Activated CD4-positive, alpha-beta memory T cell treated with anti-CD3 and anti-CD28 coated beads for 36 hours (primary cell): ENCODE measurements around the gene KBTBD8. TPM values are rescaled to one million over a fixed set of nuclear protein-coding genes. Genes with fewer than 3 reads are reported as not detected.

ENCODE experiments used
- CTCF ChIA-PET: fragments of 350-600 bp; sonication (Branson Sonifier 250); formaldehyde crosslinking; loops from one replicate; lab custom pipeline; 2021; ENCODE audit warnings: antibody characterized with exemption, inconsistent platforms; lab: Charles Lee
- POLR2A ChIA-PET: fragments of 350-600 bp; sonication (Branson Sonifier 250); formaldehyde crosslinking; loops from one replicate; lab custom pipeline; 2021; ENCODE audit warnings: antibody characterized with exemption; lab: Charles Lee
- DNase-seq: peaks from one replicate; pipeline ENCODE4 v3.0.0-alpha.2; 2020
- H3K27ac Mint-ChIP-seq: one replicate; pipeline ENCODE4 v1.8.0; 2021; ENCODE audit warnings: mixed read lengths
- H3K27me3 Mint-ChIP-seq: one replicate; pipeline ENCODE4 v1.8.0; 2021; ENCODE audit warnings: mixed read lengths
- H3K36me3 Mint-ChIP-seq: one replicate; pipeline ENCODE4 v1.8.0; 2021; ENCODE audit warnings: mixed read lengths
- H3K4me1 Mint-ChIP-seq: one replicate; pipeline ENCODE4 v1.8.0; 2021; ENCODE audit warnings: low read depth, mixed read lengths
- H3K4me3 Mint-ChIP-seq: one replicate; pipeline ENCODE4 v1.8.0; 2021; ENCODE audit warnings: mild to moderate bottlenecking, mixed read lengths
- H3K9me3 Mint-ChIP-seq: one replicate; pipeline ENCODE4 v1.8.0; 2021; ENCODE audit warnings: mixed read lengths
- intact Hi-C: fragments of 100-400 bp; cut with micrococcal nuclease; formaldehyde crosslinking; loops from one replicate; pipeline ENCODE4 v1.15.1; 2023
- total RNA-seq, 2 experiments: library from RNA; stranded (reverse); gene quantifications; one replicate each; pipeline ENCODE4 v1.2.3, GENCODE V29; 2021

Gene KBTBD8
- total RNA-seq, 2 experiments from 2014 or later = 13.5 to 15.5 TPM

- intact Hi-C loops = no loop called here
- Mint-ChIP-seq H3K4me3 (no peak overlapping the region), H3K36me3 (no peaks in the 10 kb centered on the region), H3K4me1 (peaks cover 3% of the 10 kb centered on the region), H3K9me3 (no peaks in the 10 kb centered on the region), H3K27ac (no peak overlapping the region), H3K27me3 (no peaks in the 10 kb centered on the region)
- ChIA-PET CTCF (no interaction called here), POLR2A (no interaction called here)
- DNase-seq = no peak
These were observed 46.2 kb downstream of the KBTBD8 start for GRCh38 chr3:67044295-67044694.

- H3K4me1 Mint-ChIP-seq = peaks cover 3% of the 10 kb centered on the region
- POLR2A ChIA-PET = no interaction called here
- intact Hi-C loops = no loop called here
- no peak overlapping the region for H3K4me3 Mint-ChIP-seq
- H3K27me3 Mint-ChIP-seq = no peaks in the 10 kb centered on the region
- no peak for DNase-seq
- CTCF ChIA-PET = interaction anchor here (0.6 to 3.8 kb wide), 2 partner anchors 73 to 970 kb away, joined by 4 to 19 read pairs; no protein-coding TSS in a partner anchor
- H3K9me3 Mint-ChIP-seq = no peaks in the 10 kb centered on the region
- no peak overlapping the region for H3K27ac Mint-ChIP-seq
- no peaks in the 10 kb centered on the region for H3K36me3 Mint-ChIP-seq
These were observed 46.8 kb downstream of the KBTBD8 start for GRCh38 chr3:67044955-67045354.

- ChIA-PET CTCF (interaction anchor here (1.2 to 3.8 kb wide), 2 partner anchors 68 to 74 kb away, joined by 3 to 19 read pairs; no protein-coding TSS in a partner anchor), POLR2A (interaction anchor here (1.3 kb wide), 1 partner anchor 84 kb away, joined by 3 read pairs; no protein-coding TSS in a partner anchor)
- intact Hi-C loops = no loop called here
- Mint-ChIP-seq H3K27ac (no peak overlapping the region), H3K27me3 (no peaks in the 10 kb centered on the region), H3K36me3 (no peaks in the 10 kb centered on the region), H3K4me3 (no peak overlapping the region), H3K4me1 (peaks cover 3% of the 10 kb centered on the region), H3K9me3 (peaks cover 6% of the 10 kb centered on the region)
- DNase-seq = no peak
These were observed 47.8 kb downstream of the KBTBD8 start for GRCh38 chr3:67045711-67046465.

- Mint-ChIP-seq H3K27me3 (no peaks in the 10 kb centered on the region), H3K9me3 (peaks cover 6% of the 10 kb centered on the region), H3K4me1 (peaks cover 3% of the 10 kb centered on the region), H3K36me3 (no peaks in the 10 kb centered on the region), H3K4me3 (no peak overlapping the region), H3K27ac (no peak overlapping the region)
- POLR2A ChIA-PET = no interaction called here
- CTCF ChIA-PET = interaction anchor here (1.2 to 3.8 kb wide), 2 partner anchors 67 to 75 kb away, joined by 3 to 19 read pairs; no protein-coding TSS in a partner anchor
- no peak for DNase-seq
- intact Hi-C loops = no loop called here
These were observed 48.9 kb downstream of the KBTBD8 start for GRCh38 chr3:67047051-67047450.

GRCh38 chr3:67048067-67048714, 50.1 kb downstream of the KBTBD8 start:
- ChIA-PET CTCF (interaction anchor here (0.6 to 3.8 kb wide), 2 partner anchors 64 to 76 kb away, joined by 3 to 19 read pairs; no protein-coding TSS in a partner anchor), POLR2A (no interaction called here)
- Mint-ChIP-seq H3K36me3 (no peaks in the 10 kb centered on the region), H3K27ac (no peak overlapping the region), H3K27me3 (no peaks in the 10 kb centered on the region), H3K4me3 (no peak overlapping the region), H3K4me1 (peaks cover 3% of the 10 kb centered on the region), H3K9me3 (peaks cover 6% of the 10 kb centered on the region)
- intact Hi-C loops = no loop called here
- no peak for DNase-seq

- intact Hi-C loops = no loop called here
- H3K4me1 Mint-ChIP-seq = peaks cover 3% of the 10 kb centered on the region
- no peaks in the 10 kb centered on the region for H3K36me3 Mint-ChIP-seq
- POLR2A ChIA-PET = no interaction called here
- H3K9me3 Mint-ChIP-seq = peaks cover 6% of the 10 kb centered on the region
- no peak for DNase-seq
- CTCF ChIA-PET = interaction anchor here (3.8 kb wide), 1 partner anchor 77 kb away, joined by 19 read pairs; no protein-coding TSS in a partner anchor
- H3K4me3 Mint-ChIP-seq = no peak overlapping the region
- no peak overlapping the region for H3K27ac Mint-ChIP-seq
- no peaks in the 10 kb centered on the region for H3K27me3 Mint-ChIP-seq
These were observed 50.6 kb downstream of the KBTBD8 start for GRCh38 chr3:67048715-67049074.

GRCh38 chr3:67059443-67059842, 61.3 kb downstream of the KBTBD8 start:
- CTCF ChIA-PET = no interaction called here

More at GRCh38 chr3:67059443-67059842, 61.3 kb downstream of the KBTBD8 start:
- peaks cover 8% of the 10 kb centered on the region for H3K9me3 Mint-ChIP-seq
- H3K4me1 Mint-ChIP-seq = no peaks in the 10 kb centered on the region
- H3K27me3 Mint-ChIP-seq = peaks cover 3% of the 10 kb centered on the region
- no peak for DNase-seq
- no peak overlapping the region for H3K27ac Mint-ChIP-seq
- no peaks in the 10 kb centered on the region for H3K36me3 Mint-ChIP-seq
- intact Hi-C loops = no loop called here
- POLR2A ChIA-PET = no interaction called here
- H3K4me3 Mint-ChIP-seq = no peak overlapping the region
